ENCODE measurements around the gene SIRPA. TPM values are rescaled to one million over a fixed set of nuclear protein-coding genes. Genes with fewer than 3 reads are reported as not detected.

Gene SIRPA
- total RNA-seq, 1 experiment from 2014 or later: 0.30 TPM

Other genes starting within 250 kb of the SIRPA start
- gene SIRPG, start 237.6 kb upstream of the SIRPA start, total RNA-seq (2014; rRNA removed; shearing (Covaris generic); ENCODE audit: low replicate concordance): not detected in 2 replicates
- gene PDYN, start 98.7 kb downstream of the SIRPA start, total RNA-seq (2014; rRNA removed; shearing (Covaris generic); ENCODE audit: low replicate concordance): not detected in 2 replicates
- 8.7 and 9.2 TPM in 2 replicates for gene STK35, start 206.4 kb downstream of the SIRPA start, total RNA-seq (2014; rRNA removed; shearing (Covaris generic); ENCODE audit: low replicate concordance)